Hepatocyte (in vitro differentiated cells): ENCODE data around the gene CD248. TPM values are rescaled to one million over a fixed set of nuclear protein-coding genes. Genes with fewer than 3 reads are reported as not detected.

ENCODE experiments used
- DNase-seq: peaks from one replicate; pipeline ENCODE4 v3.0.0-alpha.2; 2016; ENCODE audit warnings: low spot score
- H2AFZ ChIP-seq: fragments of 200-600 bp; sonication (generic); 2 replicates; pipeline ENCODE4 v1.6.0; 2016; ENCODE audit warnings: antibody characterized with exemption, mild to moderate bottlenecking
- H3K27ac ChIP-seq: fragments of 200-600 bp; sonication (generic); 2 replicates; pipeline ENCODE4 v1.5.1; 2016; ENCODE audit warnings: mild to moderate bottlenecking
- H3K27me3 ChIP-seq: fragments of 200-600 bp; sonication (generic); 2 replicates; pipeline ENCODE4 v1.6.1; 2016
- H3K36me3 ChIP-seq: fragments of 200-600 bp; sonication (generic); replicated peaks from 2 replicates; pipeline ENCODE4 v1.5.1; 2016; ENCODE audit warnings: low read depth; ENCODE audit not compliant: insufficient read depth
- H3K4me1 ChIP-seq: fragments of 200-600 bp; sonication (generic); 2 replicates; pipeline ENCODE4 v1.5.1; 2016; ENCODE audit warnings: mild to moderate bottlenecking, moderate library complexity; ENCODE audit not compliant: insufficient read depth
- H3K4me2 ChIP-seq: fragments of 200-600 bp; sonication (generic); 2 replicates; pipeline ENCODE4 v1.6.0; 2016
- H3K4me3 ChIP-seq: fragments of 200-600 bp; sonication (generic); 2 replicates; pipeline ENCODE4 v1.5.1; 2016; ENCODE audit warnings: mild to moderate bottlenecking
- H3K79me2 ChIP-seq: fragments of 200-600 bp; sonication (generic); 2 replicates; pipeline ENCODE4 v1.6.0; 2017; ENCODE audit warnings: mild to moderate bottlenecking
- H3K9me2 ChIP-seq: fragments of 200-600 bp; sonication (generic); replicated peaks from 2 replicates; pipeline ENCODE4 v1.6.0; 2017; ENCODE audit warnings: mild to moderate bottlenecking; ENCODE audit not compliant: insufficient read depth
- H3K9me3 ChIP-seq: fragments of 200-600 bp; sonication (generic); 2 replicates; pipeline ENCODE4 v1.5.1; 2016; ENCODE audit warnings: low read depth, mild to moderate bottlenecking
- H4K20me1 ChIP-seq: fragments of 200-600 bp; sonication (generic); 2 replicates; pipeline ENCODE4 v1.6.0; 2016; ENCODE audit warnings: mild to moderate bottlenecking; ENCODE audit not compliant: insufficient read depth, poor library complexity, severe bottlenecking
- CTCF ChIP-seq: fragments of 200-600 bp; sonication (generic); IDR thresholded peaks from 2 replicates; pipeline ENCODE4 v1.5.1; 2016; ENCODE audit warnings: antibody characterized with exemption, mild to moderate bottlenecking; ENCODE audit not compliant: poor library complexity
- EZH2 ChIP-seq: fragments of 200-600 bp; sonication (generic); IDR thresholded peaks from 2 replicates; pipeline ENCODE4 v1.6.1; 2016; ENCODE audit warnings: antibody characterized with exemption, mild to moderate bottlenecking, borderline replicate concordance
- EZH2phosphoT487 ChIP-seq: fragments of 200-600 bp; sonication (generic); IDR thresholded peaks from one replicate; pipeline ENCODE4 v1.6.1; 2018; ENCODE audit warnings: antibody characterized with exemption, mild to moderate bottlenecking, low read depth, moderate library complexity; ENCODE audit not compliant: unreplicated experiment, severe bottlenecking
- WGBS: methylation state at CpG from one replicate; pipeline ENCODE4 v1.1.6; 2016; ENCODE audit warnings: low lambda C conversion rate; ENCODE audit errors: missing lambda C conversion rate; 5-methylcytosine and 5-hydroxymethylcytosine counted together
- polyA plus RNA-seq: library from polyadenylated mRNA; unstranded; fragments of >200 nt; fragmentation: Nextera tagmentation; extraction: Ambion mirVana; gene quantifications from 2 replicates; pipeline ENCODE4 v1.2.1, GENCODE V29; 2016
- total RNA-seq: library from RNA; depleted of rRNA; stranded (reverse); fragments of >200 nt; gene quantifications from 2 replicates; pipeline ENCODE4 v1.2.3, GENCODE V29; 2014

Gene CD248
- total and polyA plus RNA-seq, 2 experiments from 2014 or later = 24.6 to 210 TPM

- no peak overlapping the region for H2AFZ ChIP-seq
- H3K4me3 ChIP-seq = no peak overlapping the region
- no peaks in the 10 kb centered on the region for H3K4me1 ChIP-seq
- H3K9me2 ChIP-seq = no peaks in the 10 kb centered on the region
- H4K20me1 ChIP-seq = no peaks in the 10 kb centered on the region
- no peak for DNase-seq
- H3K27ac ChIP-seq = no peak overlapping the region
- no peaks in the 10 kb centered on the region for H3K27me3 ChIP-seq
- H3K36me3 ChIP-seq = no peaks in the 10 kb centered on the region
- peaks cover 6% of the 10 kb centered on the region for H3K79me2 ChIP-seq
- 57% methylated on average over 3 of the region's 3 CpGs for WGBS
- no peak overlapping the region for H3K4me2 ChIP-seq
- no peak for TF ChIP-seq EZH2phosphoT487
- no peak for TF ChIP-seq CTCF
- no peak for TF ChIP-seq EZH2
- no peaks in the 10 kb centered on the region for H3K9me3 ChIP-seq
These were observed 7.4 kb downstream of the CD248 start for GRCh38 chr11:66309475-66309874.

GRCh38 chr11:66302656-66303055, 14.2 kb downstream of the CD248 start:
- no peak overlapping the region for H3K4me2 ChIP-seq
- TF ChIP-seq CTCF (no peak), EZH2 (no peak), EZH2phosphoT487 (no peak)
- no peak overlapping the region for H3K4me3 ChIP-seq
- no peak overlapping the region for H3K27ac ChIP-seq
- H3K79me2 ChIP-seq = no peaks in the 10 kb centered on the region
- no peaks in the 10 kb centered on the region for H3K36me3 ChIP-seq
- no peak overlapping the region for H2AFZ ChIP-seq
- no peaks in the 10 kb centered on the region for H3K9me3 ChIP-seq
- 91% methylated on average over 12 of the region's 12 CpGs for WGBS
- no peaks in the 10 kb centered on the region for H3K4me1 ChIP-seq
- no peak for DNase-seq
- no peaks in the 10 kb centered on the region for H4K20me1 ChIP-seq
- no peaks in the 10 kb centered on the region for H3K27me3 ChIP-seq
- no peaks in the 10 kb centered on the region for H3K9me2 ChIP-seq

GRCh38 chr11:66299186-66299585, 17.7 kb downstream of the CD248 start:
- WGBS = 91% methylated on average over 3 of the region's 3 CpGs

More at GRCh38 chr11:66299186-66299585, 17.7 kb downstream of the CD248 start:
- DNase-seq = no peak
- Histone ChIP-seq H3K4me1 (no peaks in the 10 kb centered on the region), H3K79me2 (no peaks in the 10 kb centered on the region), H3K36me3 (no peaks in the 10 kb centered on the region), H3K9me2 (no peaks in the 10 kb centered on the region), H3K4me2 (no peak overlapping the region), H3K27ac (no peak overlapping the region), H3K27me3 (no peaks in the 10 kb centered on the region), H4K20me1 (no peaks in the 10 kb centered on the region), H3K4me3 (no peak overlapping the region), H2AFZ (no peak overlapping the region), H3K9me3 (no peaks in the 10 kb centered on the region)
- no peak for TF ChIP-seq EZH2
- no peak for TF ChIP-seq EZH2phosphoT487
- TF ChIP-seq CTCF = no peak
